Colonic mucosa (tissue), 4 donors: ENCODE measurements around the gene NR1D1. TPM values are rescaled to one million over a fixed set of nuclear protein-coding genes. Genes with fewer than 3 reads are reported as not detected.

ENCODE experiments used
- DNase-seq: peaks from one replicate; pipeline ENCODE4 v3.0.0-alpha.2; 2020
- H3K27ac ChIP-seq: fragments of 200-600 bp; one replicate; pipeline ENCODE4 v1.8.0; 2021
- H3K27me3 ChIP-seq: fragments of 200-600 bp; one replicate; pipeline ENCODE4 v1.8.0; 2021
- H3K36me3 ChIP-seq: fragments of 200-600 bp; one replicate; pipeline ENCODE4 v1.8.0; 2021
- H3K4me1 ChIP-seq: fragments of 200-600 bp; one replicate; pipeline ENCODE4 v1.8.0; 2021; ENCODE audit warnings: mild to moderate bottlenecking
- H3K4me3 ChIP-seq: fragments of 200-600 bp; one replicate; pipeline ENCODE4 v1.8.0; 2021
- H3K9ac ChIP-seq, 2 donors: one replicate each; pipeline ENCODE4 v1.7.0; 2013; ENCODE audit warnings: control low read depth in 2 of 2, low read depth in 2 of 2, low read length in 2 of 2
- H3K9me3 ChIP-seq: fragments of 200-600 bp; one replicate; pipeline ENCODE4 v1.8.0; 2021
- intact Hi-C: fragments of 100-400 bp; cut with DNase I; formaldehyde crosslinking; loops from one replicate; pipeline ENCODE4 v1.14.1; 2022
- total RNA-seq, 2 donors: library from RNA; stranded (reverse); fragmentation: NEBNext Ultra II Directional in 1 of 2; extraction: Animal tissue kit (Norgen Biotek cat#: 25700) in 1 of 2; gene quantifications; one replicate each; pipeline ENCODE4 v1.2.1, GENCODE V29; 2021
- TF ChIP-seq, protein P1 (sequence below): fragments of 200-600 bp; IDR thresholded peaks from one replicate; pipeline ENCODE4 v1.8.0; 2022; ENCODE audit warnings: antibody characterized with exemption, mild to moderate bottlenecking
- donor health status: healthy.
- donor health status: DM: no; HTN: no; CAD: no.
- donor health status: DM: no; HTN: no; CAD: no.

Gene NR1D1
- total RNA-seq, 2 donors from 2014 or later: 4.8 to 18.8 TPM

DNA sequence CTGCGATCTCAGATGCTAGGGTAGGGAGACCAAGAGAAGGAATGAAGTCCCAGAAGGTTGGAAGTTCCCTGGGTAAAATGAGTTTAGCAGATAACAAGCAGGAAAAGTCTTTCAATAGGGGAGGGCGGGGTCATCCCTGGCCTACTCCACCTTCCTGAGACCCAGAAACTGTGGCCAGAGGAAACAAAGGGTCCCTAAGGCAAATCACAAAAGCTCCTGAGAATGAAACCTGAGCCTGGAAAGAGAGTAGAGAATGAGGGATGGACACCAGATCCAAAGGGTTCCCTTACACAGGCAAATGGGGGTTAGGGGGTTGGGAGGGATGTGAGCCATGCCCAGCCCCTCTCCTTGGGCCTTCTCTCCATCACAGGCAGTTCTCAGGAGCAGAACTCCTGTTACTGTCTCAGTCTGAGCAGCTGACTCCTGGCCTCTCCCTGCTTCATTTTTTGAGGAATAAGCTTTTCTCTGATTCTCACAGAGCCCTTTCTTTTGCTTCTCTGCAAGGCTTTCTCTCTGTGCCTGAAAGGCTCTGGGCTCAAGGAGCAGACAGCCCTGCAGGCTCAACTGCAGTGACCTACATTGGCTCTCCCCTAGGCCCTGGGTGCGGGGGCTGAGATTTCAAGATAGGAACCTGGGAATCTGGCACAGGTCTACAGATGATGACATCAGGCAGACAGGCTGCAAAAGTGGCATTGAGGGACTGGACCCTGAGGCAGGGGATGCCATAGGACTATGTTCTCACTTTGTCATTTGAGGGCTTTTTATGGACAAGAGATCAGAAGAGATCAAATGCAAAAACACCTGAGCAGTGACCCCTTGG is 9.8 kb upstream of the NR1D1 start:
- H3K9me3 ChIP-seq: no peaks in the 10 kb centered on the region
- H3K4me3 ChIP-seq: no peak overlapping the region
- no peaks in the 10 kb centered on the region for H3K36me3 ChIP-seq
- intact Hi-C loops: loop anchor here (5.0 kb wide), 2 partner anchors 48 to 57 kb away; partner anchors contain the start of gene THRA
- H3K27ac ChIP-seq: peak overlapping the region; percentile 93
- H3K9ac ChIP-seq: peak overlapping the region; percentile 48 to 66
- no peak for DNase-seq
- peaks cover 51% of the 10 kb centered on the region for H3K4me1 ChIP-seq
- TF ChIP-seq, protein P1, sequence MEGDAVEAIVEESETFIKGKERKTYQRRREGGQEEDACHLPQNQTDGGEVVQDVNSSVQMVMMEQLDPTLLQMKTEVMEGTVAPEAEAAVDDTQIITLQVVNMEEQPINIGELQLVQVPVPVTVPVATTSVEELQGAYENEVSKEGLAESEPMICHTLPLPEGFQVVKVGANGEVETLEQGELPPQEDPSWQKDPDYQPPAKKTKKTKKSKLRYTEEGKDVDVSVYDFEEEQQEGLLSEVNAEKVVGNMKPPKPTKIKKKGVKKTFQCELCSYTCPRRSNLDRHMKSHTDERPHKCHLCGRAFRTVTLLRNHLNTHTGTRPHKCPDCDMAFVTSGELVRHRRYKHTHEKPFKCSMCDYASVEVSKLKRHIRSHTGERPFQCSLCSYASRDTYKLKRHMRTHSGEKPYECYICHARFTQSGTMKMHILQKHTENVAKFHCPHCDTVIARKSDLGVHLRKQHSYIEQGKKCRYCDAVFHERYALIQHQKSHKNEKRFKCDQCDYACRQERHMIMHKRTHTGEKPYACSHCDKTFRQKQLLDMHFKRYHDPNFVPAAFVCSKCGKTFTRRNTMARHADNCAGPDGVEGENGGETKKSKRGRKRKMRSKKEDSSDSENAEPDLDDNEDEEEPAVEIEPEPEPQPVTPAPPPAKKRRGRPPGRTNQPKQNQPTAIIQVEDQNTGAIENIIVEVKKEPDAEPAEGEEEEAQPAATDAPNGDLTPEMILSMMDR: no peak
- H3K27me3 ChIP-seq: no peaks in the 10 kb centered on the region

DNA sequence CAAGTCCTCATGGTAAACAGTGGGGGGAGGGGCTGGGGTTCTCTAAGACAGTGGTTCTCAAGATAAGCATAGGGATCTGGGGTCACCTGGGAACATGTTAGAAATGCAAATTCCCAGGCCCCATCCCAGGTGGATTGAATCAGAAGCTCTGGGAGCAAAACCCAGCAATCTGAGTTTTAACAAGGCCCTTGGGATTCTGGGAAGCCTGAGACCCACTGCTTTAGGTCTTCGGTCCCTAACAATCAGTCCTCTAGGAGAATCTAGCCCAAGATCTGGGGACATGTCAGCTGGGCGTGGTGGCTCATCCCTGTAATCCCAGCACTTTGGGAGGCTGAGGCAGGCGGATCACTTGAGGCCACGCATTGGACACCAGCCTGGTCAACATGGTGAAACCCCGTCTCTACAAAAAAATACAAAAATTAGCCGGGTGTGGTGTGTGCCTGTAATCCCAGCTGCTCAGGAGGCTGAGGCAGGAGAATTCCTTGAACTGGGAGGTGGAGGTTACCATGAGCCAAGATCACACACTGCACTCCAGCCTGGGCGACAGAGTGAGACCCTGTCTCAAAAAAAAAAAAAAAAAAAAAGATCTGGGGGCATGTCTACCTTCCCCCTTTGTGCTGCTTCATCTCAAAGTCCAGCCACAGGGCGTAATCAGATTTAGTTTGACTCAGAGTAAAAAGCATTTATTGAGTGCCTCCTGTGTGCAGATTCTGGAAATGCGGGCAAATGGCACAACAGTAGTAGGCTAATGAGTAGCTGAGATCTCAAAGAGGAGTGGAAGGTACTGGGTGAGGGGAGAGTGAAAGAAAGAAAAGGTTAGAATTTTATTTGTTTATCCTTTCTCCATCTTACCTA is 8.8 kb upstream of the NR1D1 start:
- no peak overlapping the region for H3K4me3 ChIP-seq
- H3K36me3 ChIP-seq: no peaks in the 10 kb centered on the region
- TF ChIP-seq, protein P1: no peak
- H3K9me3 ChIP-seq: no peaks in the 10 kb centered on the region
- no peaks in the 10 kb centered on the region for H3K27me3 ChIP-seq
- H3K27ac ChIP-seq: peak overlapping the region; percentile 93
- no peak for DNase-seq
- intact Hi-C loops: no loop called here
- H3K9ac ChIP-seq: peak overlapping the region in 1 of 2 donors; percentile 66
- H3K4me1 ChIP-seq: peaks cover 53% of the 10 kb centered on the region

DNA sequence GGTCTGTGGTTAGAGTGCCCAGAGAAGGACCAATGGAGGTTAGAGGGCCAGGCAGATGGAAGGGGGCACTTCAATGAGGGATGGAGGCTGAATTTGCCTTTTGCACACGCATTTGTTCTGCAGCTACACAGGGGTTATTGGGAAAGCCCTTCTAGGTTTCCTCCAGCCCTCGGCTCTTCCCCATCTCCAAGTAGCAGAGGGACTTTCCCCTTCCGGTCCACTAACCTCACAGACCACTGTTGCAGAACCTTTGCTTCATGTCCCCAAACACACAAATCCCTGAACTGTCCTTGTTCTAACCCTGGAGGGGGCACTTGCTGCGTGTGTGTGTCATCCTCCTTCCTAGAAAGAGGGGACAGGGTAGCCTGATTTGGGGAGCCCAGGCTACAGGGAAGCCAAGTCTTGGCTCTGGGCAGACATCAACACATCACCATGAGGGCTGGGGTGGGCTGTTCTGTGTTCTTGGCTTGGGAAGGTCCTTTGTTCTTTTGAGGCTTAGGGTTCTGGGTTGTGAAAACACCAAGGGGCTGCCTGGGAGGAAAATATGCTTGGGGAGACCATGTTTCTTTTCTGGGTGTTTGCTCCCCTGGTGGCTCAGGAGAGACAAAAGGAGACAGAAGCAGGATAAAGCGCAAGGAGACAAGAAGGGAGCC is 7.3 kb upstream of the NR1D1 start:
- Histone ChIP-seq H3K9ac (peak overlapping the region; percentile 47 to 52), H3K4me1 (peaks cover 55% of the 10 kb centered on the region), H3K4me3 (no peak overlapping the region), H3K9me3 (no peaks in the 10 kb centered on the region), H3K27me3 (no peaks in the 10 kb centered on the region), H3K27ac (peak overlapping the region; percentile 93), H3K36me3 (no peaks in the 10 kb centered on the region)
- DNase-seq: no peak
- TF ChIP-seq, protein P1: no peak
- intact Hi-C loops: no loop called here

DNA sequence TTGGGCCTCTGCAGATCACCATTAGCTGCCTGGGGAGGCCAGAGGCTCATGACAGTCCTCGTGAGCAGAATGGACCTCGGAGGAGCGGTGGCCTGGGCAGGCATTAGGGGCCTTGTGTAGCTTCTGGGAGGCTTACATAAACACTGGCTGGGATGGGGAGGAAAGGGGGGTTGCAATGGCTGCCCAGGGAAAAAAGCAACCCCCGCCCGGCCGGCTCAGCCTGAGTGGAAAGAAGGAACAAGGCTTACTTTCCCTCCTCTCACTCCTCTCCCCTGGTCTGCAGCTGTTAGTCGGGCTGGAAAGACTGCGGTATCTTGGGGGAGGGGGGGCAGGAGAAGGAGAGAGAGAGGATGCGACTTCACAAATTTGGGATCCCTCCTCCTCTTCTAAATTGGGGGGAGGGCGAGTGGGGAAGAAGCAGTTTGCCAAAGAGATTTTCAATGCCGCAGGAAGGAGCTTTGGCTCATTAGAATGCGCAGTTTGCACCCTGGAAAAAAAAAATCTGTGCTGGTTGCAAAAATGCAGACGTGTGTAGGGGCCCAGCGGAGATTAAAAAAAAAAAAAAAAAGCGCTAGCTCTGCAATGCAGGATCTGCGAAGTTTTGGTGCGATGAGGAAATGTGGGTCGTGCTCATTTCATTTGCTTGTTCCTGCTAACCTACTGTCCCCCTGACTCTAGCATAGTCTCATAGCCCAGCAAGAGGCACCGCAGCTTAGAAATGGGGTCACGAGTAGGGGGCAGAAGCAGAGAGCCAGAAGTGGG is 6.6 kb upstream of the NR1D1 start:
- Histone ChIP-seq H3K36me3 (no peaks in the 10 kb centered on the region), H3K27ac (peak overlapping the region; percentile 93), H3K9ac (peak overlapping the region; percentile 37 to 47), H3K4me1 (peaks cover 49% of the 10 kb centered on the region), H3K4me3 (no peak overlapping the region), H3K27me3 (no peaks in the 10 kb centered on the region), H3K9me3 (no peaks in the 10 kb centered on the region)
- no peak for DNase-seq
- intact Hi-C loops: no loop called here
- TF ChIP-seq, protein P1: no peak
